ENCODE data around the gene MLPH.

DNA sequence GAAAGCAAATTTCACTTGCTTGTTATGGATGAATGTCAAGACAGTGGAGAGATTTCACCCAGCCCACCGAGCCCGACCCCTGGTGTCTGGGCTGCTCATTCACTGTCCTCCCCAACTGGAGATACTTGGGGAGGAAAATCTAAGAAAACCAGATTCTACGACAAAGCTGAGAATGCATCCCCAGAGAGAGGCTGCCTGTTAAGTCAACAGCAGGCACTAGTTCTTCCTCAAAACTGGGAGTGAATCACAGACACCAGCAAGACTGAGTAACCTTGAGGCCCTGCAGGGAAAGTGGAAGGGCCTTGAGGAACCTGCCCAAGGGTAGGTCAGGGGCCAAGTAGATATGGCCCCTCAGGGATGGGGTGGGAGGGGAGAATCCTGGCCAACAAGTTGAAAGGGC lies 34.2 kb upstream of the MLPH start:
- TF ChIP-seq, protein P1, sequence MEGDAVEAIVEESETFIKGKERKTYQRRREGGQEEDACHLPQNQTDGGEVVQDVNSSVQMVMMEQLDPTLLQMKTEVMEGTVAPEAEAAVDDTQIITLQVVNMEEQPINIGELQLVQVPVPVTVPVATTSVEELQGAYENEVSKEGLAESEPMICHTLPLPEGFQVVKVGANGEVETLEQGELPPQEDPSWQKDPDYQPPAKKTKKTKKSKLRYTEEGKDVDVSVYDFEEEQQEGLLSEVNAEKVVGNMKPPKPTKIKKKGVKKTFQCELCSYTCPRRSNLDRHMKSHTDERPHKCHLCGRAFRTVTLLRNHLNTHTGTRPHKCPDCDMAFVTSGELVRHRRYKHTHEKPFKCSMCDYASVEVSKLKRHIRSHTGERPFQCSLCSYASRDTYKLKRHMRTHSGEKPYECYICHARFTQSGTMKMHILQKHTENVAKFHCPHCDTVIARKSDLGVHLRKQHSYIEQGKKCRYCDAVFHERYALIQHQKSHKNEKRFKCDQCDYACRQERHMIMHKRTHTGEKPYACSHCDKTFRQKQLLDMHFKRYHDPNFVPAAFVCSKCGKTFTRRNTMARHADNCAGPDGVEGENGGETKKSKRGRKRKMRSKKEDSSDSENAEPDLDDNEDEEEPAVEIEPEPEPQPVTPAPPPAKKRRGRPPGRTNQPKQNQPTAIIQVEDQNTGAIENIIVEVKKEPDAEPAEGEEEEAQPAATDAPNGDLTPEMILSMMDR (IDR thresholded peaks at IDR 0.05) = no peak
- TF ChIP-seq POLR2A (IDR thresholded peaks at IDR 0.05) (no peak), POLR2AphosphoS5 (IDR thresholded peaks at IDR 0.05) (no peak)

All from breast epithelium (tissue), 3 donors.